Measurements from ENCODE around the gene PACRG.
"Not testable (repeated sequence)": the region's sequence is repeated elsewhere in the genome, so short reads cannot be mapped to it uniquely, and the experiment has no call there.

DNA sequence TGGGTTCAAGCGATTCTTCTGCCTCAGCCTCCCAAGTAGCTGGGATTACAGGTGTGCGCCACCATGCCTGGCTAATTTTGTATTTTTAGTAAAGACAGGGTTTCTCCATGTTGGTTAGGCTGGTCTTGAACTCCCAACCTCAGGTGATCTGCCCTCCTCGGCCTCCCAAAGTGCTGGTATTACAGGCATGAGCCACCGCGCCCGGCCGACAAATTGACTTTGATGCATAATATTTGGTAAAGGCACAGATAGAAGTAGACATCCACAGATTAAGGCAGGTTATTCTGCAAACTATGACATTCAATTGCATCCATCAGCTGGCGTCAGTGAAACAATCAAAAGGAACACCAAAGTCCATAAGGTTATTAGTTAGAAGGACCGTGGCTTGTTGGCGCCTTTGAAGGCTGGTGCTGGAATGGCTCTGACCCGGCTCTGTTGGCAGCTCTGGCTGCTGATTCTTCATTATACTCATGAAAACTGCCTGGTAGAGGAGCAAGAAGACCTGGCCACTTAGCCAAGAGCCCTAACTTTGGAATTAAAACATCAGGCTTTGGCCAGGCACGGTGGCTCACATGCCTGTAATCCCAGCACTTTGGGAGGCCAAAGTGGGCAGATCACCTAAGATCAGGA, 589.2 kb downstream of the PACRG start:
- TF ChIP-seq, protein P1, sequence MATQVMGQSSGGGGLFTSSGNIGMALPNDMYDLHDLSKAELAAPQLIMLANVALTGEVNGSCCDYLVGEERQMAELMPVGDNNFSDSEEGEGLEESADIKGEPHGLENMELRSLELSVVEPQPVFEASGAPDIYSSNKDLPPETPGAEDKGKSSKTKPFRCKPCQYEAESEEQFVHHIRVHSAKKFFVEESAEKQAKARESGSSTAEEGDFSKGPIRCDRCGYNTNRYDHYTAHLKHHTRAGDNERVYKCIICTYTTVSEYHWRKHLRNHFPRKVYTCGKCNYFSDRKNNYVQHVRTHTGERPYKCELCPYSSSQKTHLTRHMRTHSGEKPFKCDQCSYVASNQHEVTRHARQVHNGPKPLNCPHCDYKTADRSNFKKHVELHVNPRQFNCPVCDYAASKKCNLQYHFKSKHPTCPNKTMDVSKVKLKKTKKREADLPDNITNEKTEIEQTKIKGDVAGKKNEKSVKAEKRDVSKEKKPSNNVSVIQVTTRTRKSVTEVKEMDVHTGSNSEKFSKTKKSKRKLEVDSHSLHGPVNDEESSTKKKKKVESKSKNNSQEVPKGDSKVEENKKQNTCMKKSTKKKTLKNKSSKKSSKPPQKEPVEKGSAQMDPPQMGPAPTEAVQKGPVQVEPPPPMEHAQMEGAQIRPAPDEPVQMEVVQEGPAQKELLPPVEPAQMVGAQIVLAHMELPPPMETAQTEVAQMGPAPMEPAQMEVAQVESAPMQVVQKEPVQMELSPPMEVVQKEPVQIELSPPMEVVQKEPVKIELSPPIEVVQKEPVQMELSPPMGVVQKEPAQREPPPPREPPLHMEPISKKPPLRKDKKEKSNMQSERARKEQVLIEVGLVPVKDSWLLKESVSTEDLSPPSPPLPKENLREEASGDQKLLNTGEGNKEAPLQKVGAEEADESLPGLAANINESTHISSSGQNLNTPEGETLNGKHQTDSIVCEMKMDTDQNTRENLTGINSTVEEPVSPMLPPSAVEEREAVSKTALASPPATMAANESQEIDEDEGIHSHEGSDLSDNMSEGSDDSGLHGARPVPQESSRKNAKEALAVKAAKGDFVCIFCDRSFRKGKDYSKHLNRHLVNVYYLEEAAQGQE (IDR thresholded peaks at IDR 0.05; ENCODE audit: insufficient read depth in 1 of 2, low read depth in 2 of 2, low read length in 1 of 2) = not testable (repeated sequence)
- not testable (repeated sequence) for TF ChIP-seq TCF7L2 (IDR thresholded peaks at IDR 0.05; ENCODE audit: low read depth, low read length); POLR2AphosphoS5 (IDR thresholded peaks at IDR 0.05; ENCODE audit: low read depth, low read length); SIN3A (IDR thresholded peaks at IDR 0.05; ENCODE audit: borderline replicate concordance, insufficient read depth, low read depth, low read length)
- TF ChIP-seq, protein P2, sequence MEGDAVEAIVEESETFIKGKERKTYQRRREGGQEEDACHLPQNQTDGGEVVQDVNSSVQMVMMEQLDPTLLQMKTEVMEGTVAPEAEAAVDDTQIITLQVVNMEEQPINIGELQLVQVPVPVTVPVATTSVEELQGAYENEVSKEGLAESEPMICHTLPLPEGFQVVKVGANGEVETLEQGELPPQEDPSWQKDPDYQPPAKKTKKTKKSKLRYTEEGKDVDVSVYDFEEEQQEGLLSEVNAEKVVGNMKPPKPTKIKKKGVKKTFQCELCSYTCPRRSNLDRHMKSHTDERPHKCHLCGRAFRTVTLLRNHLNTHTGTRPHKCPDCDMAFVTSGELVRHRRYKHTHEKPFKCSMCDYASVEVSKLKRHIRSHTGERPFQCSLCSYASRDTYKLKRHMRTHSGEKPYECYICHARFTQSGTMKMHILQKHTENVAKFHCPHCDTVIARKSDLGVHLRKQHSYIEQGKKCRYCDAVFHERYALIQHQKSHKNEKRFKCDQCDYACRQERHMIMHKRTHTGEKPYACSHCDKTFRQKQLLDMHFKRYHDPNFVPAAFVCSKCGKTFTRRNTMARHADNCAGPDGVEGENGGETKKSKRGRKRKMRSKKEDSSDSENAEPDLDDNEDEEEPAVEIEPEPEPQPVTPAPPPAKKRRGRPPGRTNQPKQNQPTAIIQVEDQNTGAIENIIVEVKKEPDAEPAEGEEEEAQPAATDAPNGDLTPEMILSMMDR (IDR thresholded peaks at IDR 0.05) = not testable (repeated sequence)
